Measurements from ENCODE around the gene TENT4A.
"Not testable (repeated sequence)": the region's sequence is repeated elsewhere in the genome, so short reads cannot be mapped to it uniquely, and the experiment has no call there.

Gene TENT4A

GRCh38 chr5:6713274-6714225 is at the start of gene TENT4A:
Gene TENT4A, plus strand, starts transcription at chr5:6713432. Its CDS starts 552 bp downstream, at chr5:6713984.
- DNase-seq, result no peak

DNA sequence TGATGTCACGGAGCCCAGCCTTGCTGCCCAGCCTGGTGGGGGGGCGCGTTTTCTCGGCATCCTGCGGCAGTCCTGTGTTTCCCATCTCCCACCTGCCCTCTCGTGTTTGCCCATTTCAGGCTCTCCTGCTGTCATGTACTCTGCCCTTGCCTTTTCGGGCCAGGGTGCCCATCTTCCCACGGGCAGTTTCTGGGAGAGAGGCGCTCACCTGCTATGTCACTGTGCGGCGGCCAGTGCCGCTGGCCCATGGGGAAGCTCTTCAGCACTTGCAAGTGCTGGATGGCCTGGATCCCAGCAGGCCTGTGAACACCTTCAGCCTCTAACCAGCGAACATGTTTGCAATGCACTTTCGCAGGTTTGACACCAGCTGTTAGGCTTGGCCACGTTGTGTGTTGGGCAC is 46.5 kb upstream of the TENT4A start:
- no peak for DNase-seq

GRCh38 chr5:6667648-6668047 is 45.6 kb upstream of the TENT4A start:
- DNase-seq, result no peak

- not testable (repeated sequence) for DNase-seq
These were observed 44.5 kb upstream of the TENT4A start for GRCh38 chr5:6668717-6669116.

DNA sequence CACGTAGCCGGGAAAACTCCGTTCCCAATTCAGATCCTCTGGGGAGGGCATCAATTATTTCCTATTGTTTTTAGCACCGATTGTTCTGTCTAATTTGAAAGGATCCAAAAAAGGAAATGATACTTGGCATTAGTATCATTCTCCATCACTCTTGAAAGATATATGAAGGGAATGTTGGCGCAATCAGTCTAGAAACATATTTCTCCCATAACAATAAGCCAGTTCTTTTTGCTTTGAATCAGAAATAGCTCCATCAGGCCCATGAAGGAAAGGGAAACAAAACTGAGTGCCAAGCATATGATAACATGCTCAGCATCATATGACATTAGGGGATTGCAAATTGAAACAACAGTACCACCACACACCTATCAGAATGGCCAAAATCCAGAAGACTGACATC is 40.2 kb upstream of the TENT4A start:
- DNase-seq, result no peak

DNA sequence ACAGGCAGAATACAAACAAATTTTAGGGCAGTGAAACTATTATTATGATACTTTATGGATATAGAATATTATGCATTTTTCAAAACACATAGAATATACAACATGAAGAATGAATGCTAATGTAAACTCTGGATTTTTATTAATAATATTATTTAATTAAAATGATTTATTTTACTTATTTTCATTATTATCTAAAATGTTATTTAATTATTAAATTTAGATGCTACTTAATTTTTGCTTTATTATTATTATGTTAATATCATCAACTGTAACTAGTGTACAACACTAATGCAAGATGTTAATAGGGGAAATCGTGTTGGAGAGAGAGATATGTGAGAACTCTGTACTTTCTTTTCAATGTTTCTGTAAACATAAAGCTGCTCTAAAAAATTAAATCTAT is 39.3 kb upstream of the TENT4A start:
- no peak for DNase-seq

DNA sequence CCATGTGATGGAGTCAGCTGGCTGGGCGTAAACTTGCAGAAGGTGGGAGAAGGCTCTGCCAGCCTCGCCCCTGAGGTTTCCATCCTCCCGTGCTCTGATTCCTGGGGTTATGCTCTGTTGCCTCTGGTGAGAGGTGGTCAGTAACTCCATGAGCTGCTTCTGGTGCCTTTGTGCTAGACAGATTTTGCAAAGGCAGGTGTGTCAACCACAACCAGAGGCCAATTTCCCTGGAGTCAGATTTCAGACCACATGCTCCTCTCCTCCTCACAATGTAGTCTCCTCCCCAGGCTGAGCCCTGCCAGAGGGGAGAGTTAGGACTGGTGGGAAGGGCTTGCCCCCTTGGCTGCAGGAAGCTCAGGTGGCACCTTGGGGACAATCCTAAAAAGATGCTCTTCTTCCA is 38.8 kb upstream of the TENT4A start:
- no peak for DNase-seq

DNA sequence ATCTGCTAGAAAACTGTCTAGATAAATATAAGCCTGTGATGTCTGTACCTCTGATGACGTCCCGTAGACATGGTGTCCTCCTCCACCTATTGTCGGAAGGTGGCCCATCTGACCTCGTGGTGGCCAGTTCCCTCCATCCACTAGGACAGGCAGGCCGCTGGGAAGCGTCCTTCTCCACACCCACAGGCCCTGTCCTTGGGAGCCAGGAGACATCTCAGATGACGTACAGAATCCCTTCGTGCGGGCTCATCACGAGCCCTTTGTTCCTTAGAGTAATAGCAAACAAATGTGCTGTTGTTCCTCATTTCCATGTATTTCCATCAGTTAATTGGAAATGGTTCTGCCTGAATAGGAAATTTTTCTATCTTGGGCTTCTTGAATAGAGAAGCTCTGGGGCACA is 38.3 kb upstream of the TENT4A start:
- DNase-seq, result no peak

GRCh38 chr5:6675784-6676491 is 37.3 kb upstream of the TENT4A start:
- no peak for DNase-seq

GRCh38 chr5:6676702-6677101 is 36.5 kb upstream of the TENT4A start:
- no peak for DNase-seq

DNA sequence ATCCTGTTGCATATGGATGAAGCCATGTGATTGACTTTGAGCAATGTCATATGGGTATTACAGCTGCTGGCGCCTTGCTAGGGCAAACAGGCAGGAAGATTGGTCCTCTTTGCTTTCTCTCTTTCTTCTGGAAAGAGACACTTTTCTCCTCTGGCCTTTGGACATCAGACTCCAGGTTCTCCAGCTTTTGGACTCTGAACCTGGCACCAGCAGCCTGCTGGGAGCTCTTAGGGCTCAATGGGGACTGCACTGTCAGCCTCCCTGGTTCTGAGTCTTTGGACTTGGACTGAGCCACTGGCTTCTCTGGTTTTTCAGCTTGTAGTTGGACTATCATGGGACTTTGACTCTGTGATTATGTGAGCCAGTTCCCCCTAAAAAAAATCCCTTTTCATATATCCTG is 34.8 kb upstream of the TENT4A start:
- DNase-seq, result no peak

GRCh38 chr5:6680922-6681321 is 32.3 kb upstream of the TENT4A start:
- DNase-seq, result no peak

- no peak for DNase-seq
These were observed 31.6 kb upstream of the TENT4A start for GRCh38 chr5:6681682-6682081.

GRCh38 chr5:6682239-6682638 is 31.0 kb upstream of the TENT4A start:
- no peak for DNase-seq

DNA sequence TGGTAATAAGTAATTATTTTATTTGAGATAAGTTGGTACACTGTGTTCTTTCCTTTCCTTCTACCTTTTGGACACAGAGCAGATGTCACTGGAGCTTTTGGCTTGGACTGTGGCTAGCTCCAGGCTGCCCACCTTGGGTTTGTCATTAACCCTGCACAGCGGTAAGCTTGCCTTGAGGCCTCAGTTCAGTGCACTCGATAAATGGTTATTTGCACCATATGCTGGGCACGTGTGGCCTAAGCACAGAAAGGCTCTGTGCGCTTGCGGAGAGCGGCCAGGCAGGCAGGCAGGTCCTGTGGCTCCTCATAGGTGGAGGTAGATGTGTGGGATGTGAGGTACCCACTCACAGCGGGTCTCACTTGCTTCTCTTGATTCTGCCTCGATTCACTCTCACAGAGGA is 30.0 kb upstream of the TENT4A start:
- DNase-seq, result no peak

GRCh38 chr5:6684075-6684474 is 29.2 kb upstream of the TENT4A start:
- no peak for DNase-seq

GRCh38 chr5:6686501-6686900 is 26.7 kb upstream of the TENT4A start:
- DNase-seq, result no peak

DNA sequence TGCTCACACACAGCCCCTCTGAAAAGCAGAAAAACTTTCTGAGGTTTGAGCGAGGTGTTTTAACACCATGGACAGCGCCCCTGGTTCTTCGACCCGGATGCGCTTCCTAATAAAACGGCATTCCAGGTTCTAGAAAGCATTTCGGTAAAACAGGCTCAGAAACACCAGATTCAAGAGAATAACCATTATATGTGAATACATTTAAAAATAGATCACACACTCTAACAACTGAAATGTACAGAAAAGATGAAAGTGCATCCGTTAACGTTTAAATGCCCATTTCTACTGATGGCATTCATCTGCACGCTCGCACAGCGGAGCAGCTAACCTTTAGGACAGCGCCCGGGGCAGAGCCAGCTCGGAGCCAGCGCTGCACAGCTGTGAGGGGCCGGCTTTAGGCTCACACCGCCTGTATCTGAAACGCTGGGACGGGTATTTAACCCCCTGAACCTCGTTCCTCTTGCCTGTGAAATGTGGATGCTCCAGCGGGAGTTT is 26.3 kb upstream of the TENT4A start:
- no peak for DNase-seq

GRCh38 chr5:6687505-6687904 is 25.7 kb upstream of the TENT4A start:
- no peak for DNase-seq

DNA sequence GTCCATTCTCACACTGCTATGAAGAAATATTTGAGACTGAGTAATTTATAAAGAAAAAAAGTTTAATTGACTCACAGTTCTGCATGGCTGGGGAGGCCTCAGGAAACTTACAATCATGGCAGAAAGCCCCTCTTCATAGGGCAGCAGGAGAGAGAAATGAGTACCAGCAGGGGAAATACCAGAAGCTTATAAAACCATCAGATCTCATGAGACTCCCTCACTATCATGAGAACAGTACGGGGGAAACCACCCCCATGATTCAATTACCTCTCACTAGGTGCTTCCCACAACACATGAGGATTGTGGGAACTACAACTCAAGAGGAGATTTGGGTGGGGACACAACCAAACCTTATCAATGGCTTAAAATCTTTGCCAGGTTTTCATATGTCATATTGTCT is 20.3 kb upstream of the TENT4A start:
- DNase-seq, result no peak

DNA sequence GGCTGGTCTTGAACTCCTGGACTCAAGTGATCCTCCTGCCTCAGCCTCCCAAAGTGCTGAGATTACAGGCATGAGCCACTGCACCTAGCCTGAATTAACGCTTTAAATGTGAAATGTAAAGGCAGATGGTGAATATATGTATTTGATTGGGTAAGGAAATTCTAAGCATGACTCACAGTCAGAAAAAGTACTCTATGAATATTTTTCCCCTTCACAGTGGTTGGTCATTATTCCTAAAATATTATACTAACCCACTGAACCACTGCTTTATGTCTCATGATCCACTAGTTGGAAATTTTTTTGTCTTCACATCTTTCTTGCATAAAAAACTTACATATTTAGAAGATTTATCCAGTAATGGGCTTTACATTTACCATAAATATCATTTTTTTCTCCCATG is 14.5 kb upstream of the TENT4A start:
- no peak for DNase-seq

- DNase-seq, result no peak
These were observed 13.9 kb upstream of the TENT4A start for GRCh38 chr5:6699357-6699756.

GRCh38 chr5:6700074-6700684 is 13.1 kb upstream of the TENT4A start:
- DNase-seq, result no peak

All from CD4-positive, alpha-beta T cell treated with Interleukin-4 for 4 hours (primary cell).